Measurements from ENCODE around the gene NR1H2.

DNA sequence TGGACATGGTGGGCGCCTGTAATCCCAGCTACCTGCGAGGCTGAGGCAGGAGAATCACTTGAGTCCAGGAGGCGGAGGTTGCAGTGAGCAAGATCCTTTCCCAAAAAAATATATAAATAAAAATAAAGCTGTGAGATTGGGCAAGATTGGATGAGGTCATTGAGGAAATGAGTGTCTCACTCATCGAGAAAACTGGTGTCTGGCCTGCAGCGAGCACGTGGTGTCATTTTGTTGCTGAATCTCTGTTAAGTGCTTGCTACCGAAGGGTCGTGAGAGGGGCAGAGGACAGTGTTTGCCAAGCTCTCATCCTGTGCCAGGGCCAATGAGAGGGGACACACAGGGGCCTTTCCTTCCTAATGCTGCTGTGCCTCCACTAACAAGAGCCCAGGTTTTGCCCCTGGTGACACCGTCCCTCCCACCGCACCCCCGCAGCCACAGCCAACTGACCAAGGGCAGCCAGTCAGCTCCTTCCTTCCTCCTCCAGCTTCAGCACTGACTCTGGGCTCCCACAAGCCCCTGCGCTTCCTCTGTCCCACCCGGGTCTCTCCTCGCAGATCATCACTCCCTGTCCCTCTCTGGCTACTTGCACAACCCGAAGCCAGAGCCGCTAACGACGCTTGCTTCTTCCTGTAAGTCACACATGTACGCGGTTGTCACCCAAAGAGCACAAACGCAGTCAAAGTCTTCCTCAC lies 11.1 kb downstream of the NR1H2 start:
- TF ChIP-seq, protein P1, sequence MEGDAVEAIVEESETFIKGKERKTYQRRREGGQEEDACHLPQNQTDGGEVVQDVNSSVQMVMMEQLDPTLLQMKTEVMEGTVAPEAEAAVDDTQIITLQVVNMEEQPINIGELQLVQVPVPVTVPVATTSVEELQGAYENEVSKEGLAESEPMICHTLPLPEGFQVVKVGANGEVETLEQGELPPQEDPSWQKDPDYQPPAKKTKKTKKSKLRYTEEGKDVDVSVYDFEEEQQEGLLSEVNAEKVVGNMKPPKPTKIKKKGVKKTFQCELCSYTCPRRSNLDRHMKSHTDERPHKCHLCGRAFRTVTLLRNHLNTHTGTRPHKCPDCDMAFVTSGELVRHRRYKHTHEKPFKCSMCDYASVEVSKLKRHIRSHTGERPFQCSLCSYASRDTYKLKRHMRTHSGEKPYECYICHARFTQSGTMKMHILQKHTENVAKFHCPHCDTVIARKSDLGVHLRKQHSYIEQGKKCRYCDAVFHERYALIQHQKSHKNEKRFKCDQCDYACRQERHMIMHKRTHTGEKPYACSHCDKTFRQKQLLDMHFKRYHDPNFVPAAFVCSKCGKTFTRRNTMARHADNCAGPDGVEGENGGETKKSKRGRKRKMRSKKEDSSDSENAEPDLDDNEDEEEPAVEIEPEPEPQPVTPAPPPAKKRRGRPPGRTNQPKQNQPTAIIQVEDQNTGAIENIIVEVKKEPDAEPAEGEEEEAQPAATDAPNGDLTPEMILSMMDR (conservative IDR thresholded peaks at IDR 0.05) = no peak
- TF ChIP-seq ZFX (IDR thresholded peaks at IDR 0.05) = no peak

Data from C4-2B (cell line).